ENCODE results near the gene PKIG. TPM values are rescaled to one million over a fixed set of nuclear protein-coding genes. Genes with fewer than 3 reads are reported as not detected.

Gene PKIG
- total RNA-seq, 2 experiments from 2014 or later = 4.5 to 4.6 TPM

DNA sequence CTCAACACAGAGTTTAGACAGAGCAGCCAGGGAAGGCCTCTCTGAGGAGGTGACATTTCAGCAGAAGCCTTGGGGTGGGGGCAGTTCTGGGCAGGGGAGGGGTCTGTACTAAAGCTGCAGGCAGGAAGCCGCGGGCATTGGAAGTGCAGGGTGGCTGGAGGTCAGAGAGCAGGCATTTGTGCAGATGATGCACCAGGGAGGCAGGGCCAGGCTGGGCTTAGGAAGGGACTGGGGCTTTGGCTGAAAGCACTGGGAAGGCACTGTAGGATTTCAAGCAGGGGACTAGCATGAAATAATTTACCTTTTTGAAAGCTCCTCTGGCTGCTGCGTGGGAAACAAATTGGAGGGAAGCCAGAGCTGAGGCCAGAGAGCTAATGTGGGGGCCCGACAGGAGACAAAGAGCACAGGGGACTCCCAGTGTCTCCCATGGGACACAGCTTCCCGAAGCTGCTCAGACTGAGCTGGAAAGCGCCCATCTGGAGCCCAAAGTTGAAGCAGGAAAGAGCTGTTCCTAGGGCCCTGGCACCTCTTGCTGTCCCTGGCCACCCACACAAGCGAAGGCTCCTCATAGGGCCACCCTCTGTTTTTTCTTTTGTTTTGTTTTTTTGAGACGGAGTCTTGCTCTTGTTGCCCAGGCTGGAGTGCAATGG, 49.8 kb downstream of the PKIG start:
- H3K4me1 Mint-ChIP-seq = peaks cover 2% of the 10 kb centered on the region
- no peak overlapping the region for H3K27ac Mint-ChIP-seq
- no peaks in the 10 kb centered on the region for H3K9me3 Mint-ChIP-seq (ENCODE audit: low read depth)
- intact Hi-C loops (cut with DNase I, micrococcal nuclease) = no loop called here
- peaks cover 11% of the 10 kb centered on the region for H3K36me3 Mint-ChIP-seq (ENCODE audit: low read depth)
- DNase-seq (no peak), ATAC-seq (no peak)
- H3K4me3 Mint-ChIP-seq = no peak overlapping the region
- ChIA-PET POLR2A (no interaction called here), CTCF (interaction anchor here (0.6 to 1.3 kb wide), 3 partner anchors 47 to 237 kb away, joined by 3 to 4 read pairs (median 3); no protein-coding TSS in a partner anchor)
- H3K27me3 Mint-ChIP-seq = no peaks in the 10 kb centered on the region

DNA sequence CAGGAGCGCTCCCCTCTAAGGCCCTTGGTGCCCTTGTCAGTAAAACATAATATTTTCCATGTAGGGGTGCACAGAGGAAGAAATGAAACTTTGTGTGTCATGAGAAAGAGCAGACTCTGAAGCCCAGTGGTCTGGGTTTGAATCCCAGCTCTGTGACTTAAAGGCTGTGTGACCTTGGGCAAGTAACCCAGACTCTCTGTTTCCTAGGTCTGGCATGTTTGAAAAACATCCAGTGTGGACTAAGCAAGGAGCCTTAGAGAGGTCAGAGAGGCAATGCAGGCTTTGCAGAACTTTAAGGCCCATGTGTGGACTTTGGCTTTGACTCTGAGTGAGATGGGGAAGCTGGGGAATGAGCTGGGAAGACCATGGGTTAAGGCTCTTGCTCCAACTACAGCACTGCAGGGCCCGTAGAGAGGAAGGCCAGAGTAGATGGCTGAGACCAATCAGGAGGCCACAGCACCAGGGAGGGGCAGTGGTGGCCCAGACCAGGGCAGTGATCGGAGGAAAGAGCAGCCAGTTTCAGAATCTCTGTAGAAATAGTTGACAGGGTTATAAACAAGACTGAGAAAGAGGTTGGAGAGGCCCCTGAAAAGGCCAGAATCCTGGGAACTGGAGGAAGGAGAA, 50.9 kb downstream of the PKIG start:
- ChIA-PET CTCF (interaction anchor here (1.3 kb wide), 1 partner anchor 52 kb away, joined by 4 read pairs; no protein-coding TSS in a partner anchor), POLR2A (no interaction called here)
- no peaks in the 10 kb centered on the region for H3K27me3 Mint-ChIP-seq
- H3K36me3 Mint-ChIP-seq (ENCODE audit: low read depth) = peaks cover 8% of the 10 kb centered on the region
- no peak overlapping the region for H3K4me3 Mint-ChIP-seq
- ATAC-seq (no peak), DNase-seq (no peak)
- no peak overlapping the region for H3K27ac Mint-ChIP-seq
- H3K9me3 Mint-ChIP-seq (ENCODE audit: low read depth) = no peaks in the 10 kb centered on the region
- H3K4me1 Mint-ChIP-seq = peaks cover 2% of the 10 kb centered on the region
- intact Hi-C loops (cut with DNase I, micrococcal nuclease) = no loop called here

DNA sequence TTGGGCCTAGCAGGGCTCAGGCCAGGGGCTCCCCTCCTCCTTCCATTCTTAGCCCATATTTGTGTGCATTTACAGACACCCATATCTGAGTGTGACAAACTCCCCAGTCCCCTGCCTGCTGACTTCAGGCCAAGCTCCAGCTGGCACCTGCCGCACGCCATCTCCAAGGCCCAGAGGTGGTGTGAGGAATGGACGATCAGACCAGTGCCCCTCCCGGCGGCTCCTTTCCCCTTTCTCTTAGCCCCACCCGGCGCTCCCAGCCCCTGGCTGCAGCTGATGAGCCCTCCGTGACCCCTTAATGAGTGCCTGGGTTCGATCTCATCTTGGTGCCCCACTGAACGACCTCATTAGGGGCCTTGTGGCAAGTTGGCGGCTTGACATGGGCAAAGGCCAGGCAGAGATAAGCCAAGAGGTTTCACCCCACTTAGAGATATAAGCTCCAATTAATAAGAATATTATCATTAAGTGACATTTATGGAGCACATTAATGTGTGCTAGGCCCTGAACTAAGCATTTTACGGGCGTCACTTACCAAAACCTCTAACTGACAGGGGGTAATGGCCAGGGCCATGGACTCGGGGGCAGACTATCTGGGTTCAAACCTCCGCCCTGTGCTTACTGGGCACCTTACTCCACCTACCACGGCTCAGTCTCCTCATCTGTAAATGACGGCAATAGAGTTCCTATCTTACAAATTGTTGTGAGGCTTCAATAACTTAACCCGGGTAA, 51.7 kb downstream of the PKIG start:
- ChIA-PET POLR2A (no interaction called here), CTCF (interaction anchor here (0.6 to 0.7 kb wide), 2 partner anchors 139 to 430 kb away, joined by 3 read pairs; no protein-coding TSS in a partner anchor)
- Mint-ChIP-seq H3K9me3 (ENCODE audit: low read depth) (no peaks in the 10 kb centered on the region), H3K4me1 (peaks cover 2% of the 10 kb centered on the region), H3K4me3 (no peak overlapping the region), H3K36me3 (ENCODE audit: low read depth) (peaks cover 13% of the 10 kb centered on the region), H3K27me3 (no peaks in the 10 kb centered on the region), H3K27ac (no peak overlapping the region)
- intact Hi-C loops (cut with DNase I, micrococcal nuclease) = no loop called here
- no peak for ATAC-seq
- DNase-seq = no peak

DNA sequence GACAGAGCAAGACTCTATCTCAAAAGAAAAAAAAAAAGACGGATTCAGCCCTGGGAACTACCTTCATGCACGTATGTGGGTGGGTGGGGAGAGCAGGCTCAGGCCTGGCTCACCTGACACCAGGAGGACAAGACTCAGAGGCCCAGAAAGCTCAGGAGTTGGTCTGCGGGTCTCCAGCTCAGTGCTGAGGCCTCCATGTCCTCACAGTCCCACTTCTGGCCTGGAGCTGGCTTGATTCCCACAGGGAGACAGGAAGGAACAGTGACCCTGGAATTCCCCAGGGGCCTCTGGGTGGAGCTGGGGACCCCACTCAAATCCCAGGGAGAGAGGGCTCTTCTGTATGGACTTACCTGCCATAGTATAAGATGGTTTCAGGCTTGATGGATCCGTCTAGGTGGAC, 53.5 kb downstream of the PKIG start:
- DNase-seq = no peak
- ChIA-PET POLR2A (no interaction called here), CTCF (interaction anchor here (1.0 to 2.2 kb wide), 4 partner anchors 13 to 251 kb away, joined by 3 to 11 read pairs (median 4); no protein-coding TSS in a partner anchor)
- Mint-ChIP-seq H3K27me3 (no peaks in the 10 kb centered on the region), H3K27ac (no peak overlapping the region), H3K4me1 (peaks cover 2% of the 10 kb centered on the region), H3K36me3 (ENCODE audit: low read depth) (peaks cover 14% of the 10 kb centered on the region), H3K4me3 (no peak overlapping the region), H3K9me3 (ENCODE audit: low read depth) (no peaks in the 10 kb centered on the region)
- no peak for ATAC-seq
- intact Hi-C loops (cut with DNase I, micrococcal nuclease) = no loop called here

DNA sequence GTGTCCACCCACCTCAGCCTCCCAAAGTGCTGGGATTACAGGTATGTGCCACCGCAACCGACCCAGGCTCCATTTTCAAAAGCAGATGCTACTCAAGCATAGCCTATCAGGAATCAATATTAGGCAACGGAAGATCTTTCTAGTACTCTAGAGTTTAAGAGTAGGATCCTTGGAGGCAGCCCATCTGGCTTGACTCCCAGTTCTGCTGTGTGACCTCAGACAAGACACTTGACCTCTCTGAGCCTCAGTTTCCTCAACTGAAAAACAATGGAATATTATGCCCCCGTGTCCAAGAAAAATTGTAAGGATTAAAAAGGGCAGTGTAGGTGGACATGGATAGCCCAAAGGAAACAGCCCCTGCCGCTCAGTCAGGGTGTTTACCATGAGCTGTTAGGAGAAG, 54.7 kb downstream of the PKIG start:
- H3K27ac Mint-ChIP-seq = no peak overlapping the region
- no peak overlapping the region for H3K4me3 Mint-ChIP-seq
- ChIA-PET CTCF (interaction anchor here (1.1 to 2.2 kb wide), 2 partner anchors 12 to 46 kb away, joined by 3 to 11 read pairs; no protein-coding TSS in a partner anchor), POLR2A (no interaction called here)
- no peak for ATAC-seq
- peaks cover 19% of the 10 kb centered on the region for H3K36me3 Mint-ChIP-seq (ENCODE audit: low read depth)
- DNase-seq = no peak
- intact Hi-C loops (cut with DNase I, micrococcal nuclease) = no loop called here
- H3K4me1 Mint-ChIP-seq = peaks cover 8% of the 10 kb centered on the region
- H3K27me3 Mint-ChIP-seq = no peaks in the 10 kb centered on the region
- no peaks in the 10 kb centered on the region for H3K9me3 Mint-ChIP-seq (ENCODE audit: low read depth)

DNA sequence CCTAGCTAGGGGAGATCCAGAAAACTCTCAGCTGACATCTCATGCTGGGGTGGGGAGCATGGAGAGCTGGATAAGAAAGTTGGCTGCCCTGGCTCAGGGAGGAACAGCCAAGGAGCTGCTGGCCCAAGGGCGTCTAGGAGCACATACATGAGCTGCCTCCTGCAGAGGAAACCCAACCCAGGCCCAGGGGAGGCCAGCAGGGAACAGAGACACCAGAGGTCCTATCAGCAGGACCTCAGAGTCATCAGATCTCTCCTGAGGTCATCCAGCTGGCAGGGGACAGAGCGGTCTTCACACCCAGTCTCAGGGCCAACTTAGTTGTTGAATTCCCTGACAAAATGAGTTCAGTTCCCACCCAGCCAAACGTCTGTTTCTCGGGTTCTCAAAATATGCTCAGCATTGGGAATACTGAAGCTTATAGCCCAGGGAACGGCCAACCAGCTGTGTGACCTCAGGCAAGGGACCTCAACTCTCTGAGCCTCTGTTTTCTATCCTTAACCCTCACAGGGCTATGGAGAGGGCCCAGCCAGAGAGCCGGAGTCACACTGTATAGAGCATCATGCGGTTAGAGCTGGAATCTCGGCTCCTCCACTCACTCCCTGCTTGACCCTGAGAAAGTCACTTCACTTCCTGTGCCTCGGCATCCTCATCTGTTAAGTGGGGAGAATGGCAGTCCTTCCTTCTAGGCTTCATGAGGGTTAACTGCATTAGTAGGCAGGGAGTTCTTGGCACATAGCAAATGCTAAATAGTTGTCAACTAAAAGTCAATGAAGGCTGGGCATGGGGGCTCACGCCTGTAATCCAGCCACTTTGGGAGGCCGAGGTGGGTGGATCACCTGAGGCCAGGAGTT, 55.4 kb downstream of the PKIG start:
- peaks cover 19% of the 10 kb centered on the region for H3K36me3 Mint-ChIP-seq (ENCODE audit: low read depth)
- no peaks in the 10 kb centered on the region for H3K9me3 Mint-ChIP-seq (ENCODE audit: low read depth)
- H3K4me3 Mint-ChIP-seq = no peak overlapping the region
- no peak overlapping the region for H3K27ac Mint-ChIP-seq
- POLR2A ChIA-PET = no interaction called here
- intact Hi-C loops (cut with DNase I, micrococcal nuclease) = no loop called here
- peaks cover 15% of the 10 kb centered on the region for H3K4me1 Mint-ChIP-seq
- no peak for DNase-seq
- CTCF ChIA-PET = interaction anchor here (0.6 to 2.2 kb wide), 4 partner anchors 12 to 448 kb away, joined by 3 to 11 read pairs (median 4); no protein-coding TSS in a partner anchor
- ATAC-seq = no peak
- no peaks in the 10 kb centered on the region for H3K27me3 Mint-ChIP-seq

DNA sequence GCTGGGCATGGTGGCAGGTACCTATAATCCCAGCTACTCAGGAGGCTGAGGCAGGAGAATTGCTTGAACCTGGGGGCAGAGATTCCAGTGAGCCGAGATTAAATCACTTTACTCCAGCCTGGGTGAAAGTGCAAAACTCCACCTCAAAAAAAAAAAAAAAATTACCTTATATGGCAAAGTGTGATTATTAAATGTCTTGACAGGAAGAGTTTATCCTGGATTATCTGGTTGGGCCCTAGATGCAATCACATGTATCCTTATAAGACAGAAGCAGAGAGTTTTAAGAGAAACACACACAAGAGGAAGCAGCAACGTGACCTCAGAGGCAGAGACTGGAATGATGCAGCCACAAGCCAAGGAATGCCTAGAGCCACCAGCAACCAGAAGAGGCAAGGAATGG, 58.1 kb downstream of the PKIG start:
- Mint-ChIP-seq H3K27me3 (no peaks in the 10 kb centered on the region), H3K4me3 (no peak overlapping the region), H3K9me3 (ENCODE audit: low read depth) (no peaks in the 10 kb centered on the region), H3K36me3 (ENCODE audit: low read depth) (peaks cover 19% of the 10 kb centered on the region), H3K27ac (no peak overlapping the region), H3K4me1 (peaks cover 39% of the 10 kb centered on the region)
- no peak for DNase-seq
- ChIA-PET CTCF (interaction anchor here (0.7 kb wide), 1 partner anchor 39 kb away, joined by 3 read pairs; no protein-coding TSS in a partner anchor), POLR2A (no interaction called here)
- intact Hi-C loops (cut with DNase I, micrococcal nuclease) = no loop called here
- no peak for ATAC-seq

DNA sequence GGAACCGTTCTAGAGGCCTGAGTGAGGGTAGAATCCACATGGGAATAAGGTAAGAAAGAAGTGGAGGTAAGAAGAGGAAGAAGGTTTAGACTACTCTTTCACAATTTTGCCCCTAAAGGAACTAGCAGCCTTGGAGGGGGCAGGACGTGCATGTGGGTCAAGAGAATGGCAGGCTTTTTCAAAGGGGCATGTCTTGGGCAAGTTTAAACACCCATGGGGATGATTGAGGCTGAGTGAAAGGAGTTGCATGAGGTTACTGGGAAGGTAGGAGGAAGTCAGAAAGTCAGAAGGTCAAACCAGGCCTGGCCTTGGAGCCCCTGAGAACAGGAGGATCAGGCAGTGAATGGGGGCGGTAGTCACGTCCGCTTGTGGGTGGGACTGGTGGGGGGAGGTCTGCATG, 58.9 kb downstream of the PKIG start:
- intact Hi-C loops (cut with DNase I, micrococcal nuclease) = no loop called here
- Mint-ChIP-seq H3K9me3 (ENCODE audit: low read depth) (no peaks in the 10 kb centered on the region), H3K4me1 (peaks cover 47% of the 10 kb centered on the region), H3K27ac (peak overlapping the region; percentile 61), H3K36me3 (ENCODE audit: low read depth) (peaks cover 16% of the 10 kb centered on the region), H3K4me3 (no peak overlapping the region), H3K27me3 (no peaks in the 10 kb centered on the region)
- ChIA-PET CTCF (interaction anchor here (0.7 to 1.2 kb wide), 2 partner anchors 17 to 949 kb away, joined by 3 read pairs; no protein-coding TSS in a partner anchor), POLR2A (no interaction called here)
- ATAC-seq (no peak), DNase-seq (no peak)

DNA sequence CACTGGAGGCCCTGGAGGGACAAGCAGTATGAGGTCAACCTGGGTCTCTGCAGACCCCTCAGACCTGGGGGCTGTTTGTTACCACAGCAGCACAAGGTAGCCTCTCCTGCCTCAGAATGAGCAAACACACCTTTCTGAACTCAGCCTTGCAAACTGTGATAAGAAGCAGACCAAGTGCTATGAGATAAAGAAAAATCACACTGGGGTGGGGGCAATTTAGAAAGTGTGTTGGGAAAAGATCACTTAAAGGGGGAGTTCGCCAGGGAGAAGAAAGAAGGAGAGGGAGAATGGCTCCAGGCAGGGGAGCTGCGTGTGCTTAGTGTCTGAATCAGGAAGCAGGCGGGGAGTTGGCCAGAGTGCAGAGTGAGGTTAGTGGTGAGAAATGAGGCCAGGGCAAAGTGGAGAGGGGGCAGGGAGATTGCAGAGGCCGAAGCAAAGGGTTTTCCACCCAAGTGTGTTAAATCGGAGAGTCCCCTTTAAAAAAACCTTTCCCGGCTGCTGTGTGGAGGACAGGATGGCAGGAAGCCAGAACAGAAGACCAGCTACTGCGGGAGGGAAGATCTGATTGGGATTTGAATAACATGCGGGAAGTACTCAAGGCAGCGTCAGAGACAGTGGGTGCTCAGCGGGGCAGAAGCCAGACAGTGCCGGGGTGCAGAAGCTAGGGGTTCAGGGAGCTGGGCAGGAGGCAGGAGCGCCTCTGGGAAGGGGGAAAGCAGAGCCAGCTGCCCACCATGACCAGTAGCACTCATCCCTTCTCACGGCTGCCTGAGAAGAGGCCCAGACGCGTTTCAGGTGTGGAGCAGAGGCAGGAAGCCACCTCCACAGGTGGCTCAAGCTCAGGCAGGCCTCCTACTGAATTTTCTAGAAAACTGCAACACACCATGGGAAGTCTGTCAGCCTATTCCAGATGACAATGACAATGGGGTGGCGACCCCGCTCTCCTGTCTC, 60.1 kb downstream of the PKIG start:
- Mint-ChIP-seq H3K27ac (peak overlapping the region; percentile 81), H3K4me1 (peaks cover 59% of the 10 kb centered on the region), H3K36me3 (ENCODE audit: low read depth) (peaks cover 11% of the 10 kb centered on the region), H3K9me3 (ENCODE audit: low read depth) (no peaks in the 10 kb centered on the region), H3K4me3 (peak overlapping the region; percentile 37), H3K27me3 (no peaks in the 10 kb centered on the region)
- intact Hi-C loops (cut with DNase I, micrococcal nuclease) = no loop called here
- ATAC-seq (no peak), DNase-seq (peak; percentile 37)
- CTCF ChIA-PET = interaction anchor here (0.7 to 1.5 kb wide), 8 partner anchors 15 to 950 kb away, joined by 3 to 7 read pairs (median 3); no protein-coding TSS in a partner anchor
- POLR2A ChIA-PET = interaction anchor here (0.6 kb wide), 1 partner anchor 12 kb away, joined by 3 read pairs; no protein-coding TSS in a partner anchor

DNA sequence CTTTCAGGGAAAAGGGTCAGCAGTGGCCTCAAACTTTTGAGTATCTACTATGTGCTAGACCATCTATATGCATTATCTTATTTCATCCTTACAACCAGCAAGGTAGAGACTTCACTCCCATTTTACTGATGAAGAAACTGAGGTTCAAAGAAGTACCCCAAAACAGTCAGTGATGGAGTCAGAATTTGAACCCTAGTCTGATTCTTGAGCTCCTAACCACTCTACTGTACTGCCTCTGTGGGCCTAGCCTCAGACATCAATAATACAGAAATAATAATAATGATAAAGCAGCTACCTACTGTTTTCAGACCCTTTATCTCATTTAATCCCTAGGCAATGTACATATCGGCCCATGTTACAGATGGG, 60.8 kb downstream of the PKIG start:
- ATAC-seq (no peak), DNase-seq (no peak)
- intact Hi-C loops (cut with DNase I, micrococcal nuclease) = no loop called here
- Mint-ChIP-seq H3K27ac (no peak overlapping the region), H3K4me1 (peaks cover 65% of the 10 kb centered on the region), H3K27me3 (no peaks in the 10 kb centered on the region), H3K36me3 (ENCODE audit: low read depth) (peaks cover 11% of the 10 kb centered on the region), H3K9me3 (ENCODE audit: low read depth) (no peaks in the 10 kb centered on the region), H3K4me3 (no peak overlapping the region)
- ChIA-PET POLR2A (no interaction called here), CTCF (interaction anchor here (0.6 to 1.5 kb wide), 7 partner anchors 10 to 427 kb away, joined by 3 to 7 read pairs (median 3); no protein-coding TSS in a partner anchor)
